WTC11 (cell line): ENCODE results near the gene PLPP4.

ENCODE experiments used
- RELA ChIP-seq: sonication (generic); formaldehyde crosslinking; IDR thresholded peaks from 2 replicates; pipeline ENCODE4 v1.8.1; 2022; ENCODE audit warnings: missing genetic modification reagents, mild to moderate bottlenecking, borderline replicate concordance
- TF ChIP-seq, protein P1 (sequence below): sonication (generic); formaldehyde crosslinking; IDR thresholded peaks from 2 replicates; pipeline ENCODE4 v1.8.0; 2022; ENCODE audit warnings: mild to moderate bottlenecking, missing genetic modification reagents

DNA sequence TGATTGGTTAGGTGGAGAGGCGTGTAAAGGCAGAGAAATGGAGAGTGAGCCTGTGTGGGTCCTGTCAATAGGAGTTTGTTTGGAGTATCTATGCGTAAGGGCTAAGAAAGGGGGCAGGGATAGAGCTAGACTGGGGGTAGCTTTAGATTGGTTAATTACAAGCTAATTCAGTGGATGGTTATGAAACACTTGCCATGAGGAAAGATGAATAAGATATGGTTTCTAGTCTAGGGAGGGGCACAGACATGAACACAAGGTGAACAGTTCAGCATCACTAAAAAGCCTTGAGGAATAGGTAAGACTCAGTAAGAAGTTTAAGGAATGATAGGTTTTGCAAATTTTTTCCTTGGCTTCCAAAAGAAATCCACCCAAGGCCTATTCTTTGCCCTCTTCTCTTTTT lies 50.6 kb downstream of the PLPP4 start:
- TF ChIP-seq RELA: no peak
- TF ChIP-seq, protein P1, sequence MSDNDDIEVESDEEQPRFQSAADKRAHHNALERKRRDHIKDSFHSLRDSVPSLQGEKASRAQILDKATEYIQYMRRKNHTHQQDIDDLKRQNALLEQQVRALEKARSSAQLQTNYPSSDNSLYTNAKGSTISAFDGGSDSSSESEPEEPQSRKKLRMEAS (CRISPR knock-in tag): no peak
